Measurements from ENCODE around the gene MATN4. TPM values are rescaled to one million over a fixed set of nuclear protein-coding genes. Genes with fewer than 3 reads are reported as not detected.

MATN4 gene
- total and polyA plus RNA-seq, 2 of the 13 experiments (the other 11 are each of a cell fraction or from before 2014, with no cell fraction given) = not detected

DNA sequence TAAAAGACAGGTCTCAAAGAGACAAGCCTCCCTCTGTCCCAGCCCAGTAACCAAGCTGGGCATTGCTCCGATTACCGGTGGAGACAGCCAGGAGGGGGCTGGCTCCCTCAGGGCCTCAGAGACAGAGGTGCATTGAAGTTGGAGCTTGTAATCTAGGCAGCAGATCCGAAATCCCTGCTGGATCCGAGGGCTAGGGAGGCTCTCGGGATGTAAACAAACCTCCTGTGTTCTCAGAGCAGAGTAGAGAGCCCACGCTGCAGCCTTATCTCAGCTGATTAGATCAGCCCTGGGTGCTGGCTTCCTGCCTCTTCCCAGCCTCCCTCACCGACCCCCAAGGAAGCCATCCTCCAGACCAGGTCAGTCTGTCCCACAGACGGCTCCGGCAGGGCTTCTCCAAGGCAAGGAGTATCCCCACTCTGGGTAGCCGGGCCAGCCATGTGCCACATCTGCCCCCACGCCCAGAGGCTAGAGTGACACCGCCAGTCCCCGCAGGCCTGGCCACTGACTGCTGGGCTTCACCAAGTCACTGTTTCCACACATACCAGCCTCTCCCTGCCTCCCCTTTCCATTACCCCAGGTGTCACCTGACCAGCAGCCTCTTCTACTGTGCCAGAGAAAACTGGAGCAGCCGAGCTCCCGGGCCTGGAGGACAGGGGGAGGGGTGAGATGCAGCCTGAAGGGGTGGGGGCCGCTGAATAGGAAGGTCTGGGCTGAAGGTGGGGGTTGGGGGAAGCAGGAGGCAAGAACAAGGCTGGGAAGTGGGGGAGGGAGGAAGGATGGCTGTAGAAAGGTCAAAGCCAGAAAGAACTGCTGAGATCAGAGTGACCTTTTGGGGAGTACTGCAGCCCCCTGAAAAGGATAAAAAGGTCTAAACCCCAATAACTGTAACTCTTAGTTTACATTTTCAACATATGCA lies 34.1 kb upstream of the MATN4 start (continued):
- TF ChIP-seq, protein P1, sequence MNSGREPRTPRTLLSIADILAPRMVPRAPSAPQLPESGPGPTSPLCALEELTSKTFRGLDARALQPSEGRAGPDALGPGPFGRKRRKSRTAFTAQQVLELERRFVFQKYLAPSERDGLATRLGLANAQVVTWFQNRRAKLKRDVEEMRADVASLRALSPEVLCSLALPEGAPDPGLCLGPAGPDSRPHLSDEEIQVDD (CRISPR knock-in tag; IDR thresholded peaks at IDR 0.05; ENCODE audit: borderline replicate concordance) = peak; percentile 84
- TF ChIP-seq ZNF263 (CRISPR knock-in tag; IDR thresholded peaks at IDR 0.05) = peak; percentile 42
- no peak for TF ChIP-seq ZSCAN30 (CRISPR knock-in tag; IDR thresholded peaks at IDR 0.05)
- 0 out of 2 replicates have a peak, but pooled peaks have one; percentile 25 for TF ChIP-seq MEF2D (CRISPR knock-in tag; IDR thresholded peaks at IDR 0.05)
- TF ChIP-seq FOXO1 (CRISPR knock-in tag; IDR thresholded peaks at IDR 0.05) = peak; percentile 78
- TF ChIP-seq XRCC5 (optimal IDR thresholded peaks at IDR 0.05; ENCODE audit: low read length) = peak; percentile 81
- peak; percentile 93 for TF ChIP-seq ZNF788 (CRISPR knock-in tag; IDR thresholded peaks at IDR 0.05; ENCODE audit: borderline replicate concordance)
- TF ChIP-seq, protein P2, sequence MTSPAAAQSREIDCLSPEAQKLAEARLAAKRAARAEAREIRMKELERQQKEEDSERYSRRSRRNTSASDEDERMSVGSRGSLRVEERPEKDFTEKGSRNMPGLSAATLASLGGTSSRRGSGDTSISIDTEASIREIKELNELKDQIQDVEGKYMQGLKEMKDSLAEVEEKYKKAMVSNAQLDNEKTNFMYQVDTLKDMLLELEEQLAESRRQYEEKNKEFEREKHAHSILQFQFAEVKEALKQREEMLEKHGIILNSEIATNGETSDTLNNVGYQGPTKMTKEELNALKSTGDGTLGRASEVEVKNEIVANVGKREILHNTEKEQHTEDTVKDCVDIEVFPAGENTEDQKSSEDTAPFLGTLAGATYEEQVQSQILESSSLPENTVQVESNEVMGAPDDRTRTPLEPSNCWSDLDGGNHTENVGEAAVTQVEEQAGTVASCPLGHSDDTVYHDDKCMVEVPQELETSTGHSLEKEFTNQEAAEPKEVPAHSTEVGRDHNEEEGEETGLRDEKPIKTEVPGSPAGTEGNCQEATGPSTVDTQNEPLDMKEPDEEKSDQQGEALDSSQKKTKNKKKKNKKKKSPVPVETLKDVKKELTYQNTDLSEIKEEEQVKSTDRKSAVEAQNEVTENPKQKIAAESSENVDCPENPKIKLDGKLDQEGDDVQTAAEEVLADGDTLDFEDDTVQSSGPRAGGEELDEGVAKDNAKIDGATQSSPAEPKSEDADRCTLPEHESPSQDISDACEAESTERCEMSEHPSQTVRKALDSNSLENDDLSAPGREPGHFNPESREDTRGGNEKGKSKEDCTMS (CRISPR knock-in tag; conservative IDR thresholded peaks at IDR 0.05) = no peak
- TF ChIP-seq AGO2 (optimal IDR thresholded peaks at IDR 0.05; ENCODE audit: low read depth, low read length) = peak; percentile 80
- TF ChIP-seq ZFY (CRISPR knock-in tag; IDR thresholded peaks at IDR 0.05) = peak; percentile 68
- no peak for TF ChIP-seq SRSF4 (IDR thresholded peaks at IDR 0.05; ENCODE audit: low read depth, low read length, poor library complexity, severe bottlenecking)
- no peak for TF ChIP-seq ATF1 (CRISPR knock-in tag; IDR thresholded peaks at IDR 0.05)
- TF ChIP-seq, protein P3, sequence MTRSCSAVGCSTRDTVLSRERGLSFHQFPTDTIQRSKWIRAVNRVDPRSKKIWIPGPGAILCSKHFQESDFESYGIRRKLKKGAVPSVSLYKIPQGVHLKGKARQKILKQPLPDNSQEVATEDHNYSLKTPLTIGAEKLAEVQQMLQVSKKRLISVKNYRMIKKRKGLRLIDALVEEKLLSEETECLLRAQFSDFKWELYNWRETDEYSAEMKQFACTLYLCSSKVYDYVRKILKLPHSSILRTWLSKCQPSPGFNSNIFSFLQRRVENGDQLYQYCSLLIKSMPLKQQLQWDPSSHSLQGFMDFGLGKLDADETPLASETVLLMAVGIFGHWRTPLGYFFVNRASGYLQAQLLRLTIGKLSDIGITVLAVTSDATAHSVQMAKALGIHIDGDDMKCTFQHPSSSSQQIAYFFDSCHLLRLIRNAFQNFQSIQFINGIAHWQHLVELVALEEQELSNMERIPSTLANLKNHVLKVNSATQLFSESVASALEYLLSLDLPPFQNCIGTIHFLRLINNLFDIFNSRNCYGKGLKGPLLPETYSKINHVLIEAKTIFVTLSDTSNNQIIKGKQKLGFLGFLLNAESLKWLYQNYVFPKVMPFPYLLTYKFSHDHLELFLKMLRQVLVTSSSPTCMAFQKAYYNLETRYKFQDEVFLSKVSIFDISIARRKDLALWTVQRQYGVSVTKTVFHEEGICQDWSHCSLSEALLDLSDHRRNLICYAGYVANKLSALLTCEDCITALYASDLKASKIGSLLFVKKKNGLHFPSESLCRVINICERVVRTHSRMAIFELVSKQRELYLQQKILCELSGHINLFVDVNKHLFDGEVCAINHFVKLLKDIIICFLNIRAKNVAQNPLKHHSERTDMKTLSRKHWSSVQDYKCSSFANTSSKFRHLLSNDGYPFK (CRISPR knock-in tag; IDR thresholded peaks at IDR 0.05; ENCODE audit: borderline replicate concordance) = peak; percentile 73; the same call in 1 of the 2 replicates
- TF ChIP-seq ZNF3 (CRISPR knock-in tag; IDR thresholded peaks at IDR 0.05) = no peak; the same call in 1 of the 2 replicates
- peak; percentile 90 for TF ChIP-seq SALL1 (CRISPR knock-in tag; IDR thresholded peaks at IDR 0.05)
- TF ChIP-seq, protein P4, sequence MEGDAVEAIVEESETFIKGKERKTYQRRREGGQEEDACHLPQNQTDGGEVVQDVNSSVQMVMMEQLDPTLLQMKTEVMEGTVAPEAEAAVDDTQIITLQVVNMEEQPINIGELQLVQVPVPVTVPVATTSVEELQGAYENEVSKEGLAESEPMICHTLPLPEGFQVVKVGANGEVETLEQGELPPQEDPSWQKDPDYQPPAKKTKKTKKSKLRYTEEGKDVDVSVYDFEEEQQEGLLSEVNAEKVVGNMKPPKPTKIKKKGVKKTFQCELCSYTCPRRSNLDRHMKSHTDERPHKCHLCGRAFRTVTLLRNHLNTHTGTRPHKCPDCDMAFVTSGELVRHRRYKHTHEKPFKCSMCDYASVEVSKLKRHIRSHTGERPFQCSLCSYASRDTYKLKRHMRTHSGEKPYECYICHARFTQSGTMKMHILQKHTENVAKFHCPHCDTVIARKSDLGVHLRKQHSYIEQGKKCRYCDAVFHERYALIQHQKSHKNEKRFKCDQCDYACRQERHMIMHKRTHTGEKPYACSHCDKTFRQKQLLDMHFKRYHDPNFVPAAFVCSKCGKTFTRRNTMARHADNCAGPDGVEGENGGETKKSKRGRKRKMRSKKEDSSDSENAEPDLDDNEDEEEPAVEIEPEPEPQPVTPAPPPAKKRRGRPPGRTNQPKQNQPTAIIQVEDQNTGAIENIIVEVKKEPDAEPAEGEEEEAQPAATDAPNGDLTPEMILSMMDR (CRISPR knock-in tag; IDR thresholded peaks at IDR 0.05) = 0 out of 2 replicates have a peak, but pooled peaks have one; percentile 15
- no peak for TF ChIP-seq GABPA (IDR thresholded peaks at IDR 0.05; ENCODE audit: low read depth, low read length)
- TF ChIP-seq GABPA (CRISPR knock-in tag; IDR thresholded peaks at IDR 0.05; ENCODE audit: low read depth) = peak; percentile 48
- TF ChIP-seq ZNF768 (CRISPR knock-in tag; IDR thresholded peaks at IDR 0.05) = 0 out of 2 replicates have a peak, but pooled peaks have one; percentile 64
